Panc1 (cell line): Measurements from ENCODE around the gene GRIP2. TPM values are rescaled to one million over a fixed set of nuclear protein-coding genes. Genes with fewer than 3 reads are reported as not detected.

Experiments
- ATAC-seq: fragments of 200-7000 bp; cut with Tn5 transposase; 2 replicates; pipeline ENCODE4 v1.9.1; 2020; ENCODE audit warnings: mild to moderate bottlenecking, moderate library complexity
- BruUV-seq: library from RNA; stranded (reverse); fragments of 400-500 nt; replicated peaks from 2 replicates; lab custom pipeline; 2021; lab: Mats Ljungman, UMichigan
- CTCF ChIA-PET: fragments of 300-600 bp; sonication (Branson Sonifier 250); formaldehyde crosslinking; loops from one replicate; lab custom pipeline; 2022; ENCODE audit warnings: antibody characterized with exemption; lab: Charles Lee
- POLR2A ChIA-PET: fragments of 300-600 bp; sonication (Branson Sonifier 250); formaldehyde crosslinking; loops from one replicate; lab custom pipeline; 2022; ENCODE audit warnings: antibody characterized with exemption; lab: Charles Lee
- DNase-seq: peaks from one replicate; pipeline ENCODE4 v3.0.0-alpha.2; 2010; ENCODE audit warnings: low read depth, low spot score
- H3K27ac ChIP-seq: 2 replicates; pipeline ENCODE4 v1.5.1; 2011; ENCODE audit warnings: mild to moderate bottlenecking, low read length, inconsistent platforms
- H3K27me3 ChIP-seq: fragments of 200-500 bp; sonication (Bioruptor generic); 2 replicates; pipeline ENCODE4 v1.6.0; 2014; ENCODE audit warnings: low read length, inconsistent platforms; ENCODE audit not compliant: control insufficient read depth, insufficient read depth
- H3K36me3 ChIP-seq: fragments of 200-500 bp; sonication (Bioruptor generic); 2 replicates; pipeline ENCODE4 v1.5.1; 2014; ENCODE audit warnings: inconsistent platforms, mild to moderate bottlenecking, low read length, moderate library complexity; ENCODE audit not compliant: control insufficient read depth, insufficient read depth
- H3K4me1 ChIP-seq: 2 replicates; pipeline ENCODE4 v1.5.1; 2011; ENCODE audit warnings: inconsistent platforms, mild to moderate bottlenecking, low read length, moderate library complexity; ENCODE audit not compliant: control insufficient read depth, insufficient read depth
- H3K4me3 ChIP-seq, 2 experiments: 2 replicates each; pipeline ENCODE4 v1.5.1; 2011 to 2012; ENCODE audit warnings: low read depth in 2 of 2, low read length in 2 of 2, mild to moderate bottlenecking in 2 of 2, inconsistent platforms in 1 of 2, moderate library complexity in 1 of 2
- H3K9me3 ChIP-seq: fragments of 200-500 bp; sonication (Bioruptor generic); 2 replicates; pipeline ENCODE4 v1.5.1; 2014; ENCODE audit warnings: low read depth, mild to moderate bottlenecking, inconsistent platforms, low read length, moderate library complexity; ENCODE audit not compliant: control insufficient read depth, insufficient read depth
- POLR2AphosphoS5 ChIP-seq: IDR thresholded peaks from 2 replicates; pipeline ENCODE4 v1.6.1; 2012; ENCODE audit warnings: mild to moderate bottlenecking, low read depth, low read length, moderate library complexity
- SIN3A ChIP-seq: IDR thresholded peaks from 2 replicates; pipeline ENCODE4 v1.6.1; 2012; ENCODE audit warnings: low read depth, mild to moderate bottlenecking, low read length, moderate library complexity, borderline replicate concordance; ENCODE audit not compliant: insufficient read depth
- TCF7L2 ChIP-seq: IDR thresholded peaks from 2 replicates; pipeline ENCODE4 v1.6.1; 2011; ENCODE audit warnings: mild to moderate bottlenecking, low read depth, low read length, inconsistent platforms
- in situ Hi-C: cut with HindIII; loops from 2 replicates; pipeline ENCODE4 v1.10.0; 2016; ENCODE audit warnings: low sequenced_read_pairs, low pct_unique_long_range_greater_than_20kb
- intact Hi-C: fragments of 100-400 bp; cut with micrococcal nuclease; formaldehyde crosslinking; loops from one replicate; pipeline ENCODE4 v1.10.0; 2022; ENCODE audit not compliant: unreplicated experiment
- total RNA-seq: library from RNA; stranded (reverse); gene quantifications from one replicate; pipeline ENCODE4 v1.2.1, GENCODE V29; 2021; ENCODE audit not compliant: unreplicated experiment
- TF ChIP-seq, protein P1 (sequence below): fragments of 450-650 bp; IDR thresholded peaks from 2 replicates; pipeline ENCODE4 v1.5.1; 2017; ENCODE audit warnings: mild to moderate bottlenecking
- TF ChIP-seq, protein P2 (sequence below), 2 experiments: IDR thresholded peaks; 2 replicates each; pipeline ENCODE4 v1.6.1; 2011 to 2012; ENCODE audit warnings: low read depth in 2 of 2, control low read depth in 1 of 2, low read length in 1 of 2, mild to moderate bottlenecking in 1 of 2, moderate library complexity in 1 of 2; ENCODE audit not compliant: insufficient read depth in 1 of 2

Gene GRIP2
- total RNA-seq, 1 experiment from 2014 or later: 6.5 TPM

DNA sequence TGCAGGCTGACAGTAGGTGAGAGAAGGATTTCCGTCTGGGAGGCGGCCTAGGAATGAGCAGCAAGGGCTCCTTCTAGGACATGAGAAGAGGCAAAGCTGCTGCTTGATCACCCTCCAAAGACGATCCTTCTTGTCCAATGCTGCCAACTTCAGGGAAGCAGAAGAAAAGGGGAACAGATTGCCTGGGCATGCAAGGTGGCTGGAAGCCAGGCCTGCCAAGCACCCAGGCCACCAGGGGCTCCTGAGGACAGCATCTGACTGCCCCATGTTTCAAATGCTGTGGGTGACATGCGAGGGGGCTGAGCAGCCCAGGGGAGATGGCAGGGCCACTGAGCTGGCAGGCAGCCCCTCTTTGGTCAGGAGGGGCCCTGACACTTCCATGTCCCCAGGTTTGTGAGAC, 3.3 kb upstream of the GRIP2 start:
- TF ChIP-seq, protein P1, sequence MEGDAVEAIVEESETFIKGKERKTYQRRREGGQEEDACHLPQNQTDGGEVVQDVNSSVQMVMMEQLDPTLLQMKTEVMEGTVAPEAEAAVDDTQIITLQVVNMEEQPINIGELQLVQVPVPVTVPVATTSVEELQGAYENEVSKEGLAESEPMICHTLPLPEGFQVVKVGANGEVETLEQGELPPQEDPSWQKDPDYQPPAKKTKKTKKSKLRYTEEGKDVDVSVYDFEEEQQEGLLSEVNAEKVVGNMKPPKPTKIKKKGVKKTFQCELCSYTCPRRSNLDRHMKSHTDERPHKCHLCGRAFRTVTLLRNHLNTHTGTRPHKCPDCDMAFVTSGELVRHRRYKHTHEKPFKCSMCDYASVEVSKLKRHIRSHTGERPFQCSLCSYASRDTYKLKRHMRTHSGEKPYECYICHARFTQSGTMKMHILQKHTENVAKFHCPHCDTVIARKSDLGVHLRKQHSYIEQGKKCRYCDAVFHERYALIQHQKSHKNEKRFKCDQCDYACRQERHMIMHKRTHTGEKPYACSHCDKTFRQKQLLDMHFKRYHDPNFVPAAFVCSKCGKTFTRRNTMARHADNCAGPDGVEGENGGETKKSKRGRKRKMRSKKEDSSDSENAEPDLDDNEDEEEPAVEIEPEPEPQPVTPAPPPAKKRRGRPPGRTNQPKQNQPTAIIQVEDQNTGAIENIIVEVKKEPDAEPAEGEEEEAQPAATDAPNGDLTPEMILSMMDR: no peak
- no peak for TF ChIP-seq SIN3A
- no peak for TF ChIP-seq TCF7L2
- TF ChIP-seq, protein P2, sequence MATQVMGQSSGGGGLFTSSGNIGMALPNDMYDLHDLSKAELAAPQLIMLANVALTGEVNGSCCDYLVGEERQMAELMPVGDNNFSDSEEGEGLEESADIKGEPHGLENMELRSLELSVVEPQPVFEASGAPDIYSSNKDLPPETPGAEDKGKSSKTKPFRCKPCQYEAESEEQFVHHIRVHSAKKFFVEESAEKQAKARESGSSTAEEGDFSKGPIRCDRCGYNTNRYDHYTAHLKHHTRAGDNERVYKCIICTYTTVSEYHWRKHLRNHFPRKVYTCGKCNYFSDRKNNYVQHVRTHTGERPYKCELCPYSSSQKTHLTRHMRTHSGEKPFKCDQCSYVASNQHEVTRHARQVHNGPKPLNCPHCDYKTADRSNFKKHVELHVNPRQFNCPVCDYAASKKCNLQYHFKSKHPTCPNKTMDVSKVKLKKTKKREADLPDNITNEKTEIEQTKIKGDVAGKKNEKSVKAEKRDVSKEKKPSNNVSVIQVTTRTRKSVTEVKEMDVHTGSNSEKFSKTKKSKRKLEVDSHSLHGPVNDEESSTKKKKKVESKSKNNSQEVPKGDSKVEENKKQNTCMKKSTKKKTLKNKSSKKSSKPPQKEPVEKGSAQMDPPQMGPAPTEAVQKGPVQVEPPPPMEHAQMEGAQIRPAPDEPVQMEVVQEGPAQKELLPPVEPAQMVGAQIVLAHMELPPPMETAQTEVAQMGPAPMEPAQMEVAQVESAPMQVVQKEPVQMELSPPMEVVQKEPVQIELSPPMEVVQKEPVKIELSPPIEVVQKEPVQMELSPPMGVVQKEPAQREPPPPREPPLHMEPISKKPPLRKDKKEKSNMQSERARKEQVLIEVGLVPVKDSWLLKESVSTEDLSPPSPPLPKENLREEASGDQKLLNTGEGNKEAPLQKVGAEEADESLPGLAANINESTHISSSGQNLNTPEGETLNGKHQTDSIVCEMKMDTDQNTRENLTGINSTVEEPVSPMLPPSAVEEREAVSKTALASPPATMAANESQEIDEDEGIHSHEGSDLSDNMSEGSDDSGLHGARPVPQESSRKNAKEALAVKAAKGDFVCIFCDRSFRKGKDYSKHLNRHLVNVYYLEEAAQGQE (IDR thresholded peaks at IDR 0.05; ENCODE audit: insufficient read depth in 1 of 2, low read depth in 2 of 2, low read length in 1 of 2): no peak
- TF ChIP-seq POLR2AphosphoS5: no peak
- in situ Hi-C loops: no loop called here
- CTCF ChIA-PET: no interaction called here
- no peaks in the 10 kb centered on the region for H3K36me3 ChIP-seq
- DNase-seq (no peak), ATAC-seq (no peak)
- POLR2A ChIA-PET: no interaction called here
- no peak overlapping the region for H3K4me3 ChIP-seq
- no TSS peak for BruUV-seq
- intact Hi-C loops: no loop called here
- no peaks in the 10 kb centered on the region for H3K27me3 ChIP-seq
- H3K27ac ChIP-seq: no peak overlapping the region
- no peaks in the 10 kb centered on the region for H3K4me1 ChIP-seq
- no peaks in the 10 kb centered on the region for H3K9me3 ChIP-seq

DNA sequence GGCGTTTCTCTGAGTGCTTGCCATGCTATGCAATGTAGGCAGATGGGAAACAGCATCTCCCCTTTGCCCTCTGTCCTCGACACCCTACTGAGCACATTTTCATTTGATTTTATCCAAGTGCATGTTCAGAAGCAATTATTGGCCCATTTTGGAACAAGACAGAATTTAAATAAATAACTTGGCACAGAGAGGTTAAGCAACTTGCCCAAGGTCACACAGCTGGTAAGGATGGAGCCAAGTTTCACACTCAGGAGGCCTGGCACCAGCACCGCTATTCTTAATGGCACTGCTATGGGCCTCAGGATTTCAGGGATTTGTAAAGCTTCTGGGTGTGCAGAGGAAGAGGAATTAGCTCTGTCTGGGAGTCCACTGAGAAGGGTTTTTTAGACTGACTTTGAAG, 2.5 kb upstream of the GRIP2 start:
- intact Hi-C loops: no loop called here
- in situ Hi-C loops: no loop called here
- CTCF ChIA-PET: interaction anchor here (0.5 kb wide), 1 partner anchor 339 kb away, joined by 3 read pairs; no protein-coding TSS in a partner anchor
- no peaks in the 10 kb centered on the region for H3K27me3 ChIP-seq
- H3K4me1 ChIP-seq: peaks cover 4% of the 10 kb centered on the region; the same call in 1 of the 2 replicates
- no peaks in the 10 kb centered on the region for H3K36me3 ChIP-seq
- POLR2A ChIA-PET: no interaction called here
- no peak for ATAC-seq
- no peaks in the 10 kb centered on the region for H3K9me3 ChIP-seq
- no peak overlapping the region for H3K27ac ChIP-seq
- TF ChIP-seq, protein P1: no peak
- TF ChIP-seq TCF7L2: no peak
- no peak for TF ChIP-seq SIN3A
- no peak overlapping the region for H3K4me3 ChIP-seq
- DNase-seq: no peak
- no TSS peak for BruUV-seq
